WI38 (cell line): ENCODE data around the gene PAFAH1B1.
"Not testable (repeated sequence)": the region's sequence is repeated elsewhere in the genome, so short reads cannot be mapped to it uniquely, and the experiment has no call there.

Source experiments
- H3K4me3 ChIP-seq: 2 replicates; pipeline ENCODE4 v1.5.1; 2011; ENCODE audit warnings: low read depth, mild to moderate bottlenecking, control low read depth, low read length
- CTCF ChIP-seq: IDR thresholded peaks from 2 replicates; pipeline ENCODE4 v1.5.1; 2012; ENCODE audit warnings: low read depth, mild to moderate bottlenecking, control low read depth, low read length

The PAFAH1B1 gene

GRCh38 chr17:2647957-2648356 lies 54.5 kb downstream of the PAFAH1B1 start:
- no peak for TF ChIP-seq CTCF
- H3K4me3 ChIP-seq: no peak overlapping the region

GRCh38 chr17:2649191-2649590 lies 55.7 kb downstream of the PAFAH1B1 start:
- H3K4me3 ChIP-seq: no peak overlapping the region
- no peak for TF ChIP-seq CTCF

- not testable (repeated sequence) for H3K4me3 ChIP-seq
These were observed 59.5 kb downstream of the PAFAH1B1 start for GRCh38 chr17:2652911-2653310.

DNA sequence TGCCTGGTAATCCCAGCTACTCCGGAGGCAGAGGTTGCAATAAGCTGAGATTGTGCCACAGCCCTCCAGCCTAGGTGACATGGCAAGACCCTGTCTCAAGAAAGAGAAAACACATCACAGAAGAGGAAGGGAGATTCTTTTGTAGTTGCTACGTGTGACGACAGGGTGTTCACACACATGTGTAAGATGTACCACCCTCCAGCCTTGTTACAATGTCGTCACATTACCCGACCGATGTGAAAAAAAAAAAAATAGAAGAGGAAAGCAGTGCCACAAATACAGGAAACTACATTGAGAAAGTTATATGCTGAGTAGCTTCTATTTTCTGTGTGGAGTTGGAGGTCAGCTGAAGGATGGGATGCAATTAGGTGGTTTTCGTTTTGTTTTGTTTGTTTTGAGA lies 62.1 kb downstream of the PAFAH1B1 start:
- no peak for TF ChIP-seq CTCF
- no peak overlapping the region for H3K4me3 ChIP-seq

GRCh38 chr17:2656283-2656682 lies 62.8 kb downstream of the PAFAH1B1 start:
- H3K4me3 ChIP-seq: no peak overlapping the region
- no peak for TF ChIP-seq CTCF

GRCh38 chr17:2659337-2659736 lies 65.9 kb downstream of the PAFAH1B1 start:
- not testable (repeated sequence) for H3K4me3 ChIP-seq

- H3K4me3 ChIP-seq: not testable (repeated sequence)
These were observed 67.0 kb downstream of the PAFAH1B1 start for GRCh38 chr17:2660410-2660809.

DNA sequence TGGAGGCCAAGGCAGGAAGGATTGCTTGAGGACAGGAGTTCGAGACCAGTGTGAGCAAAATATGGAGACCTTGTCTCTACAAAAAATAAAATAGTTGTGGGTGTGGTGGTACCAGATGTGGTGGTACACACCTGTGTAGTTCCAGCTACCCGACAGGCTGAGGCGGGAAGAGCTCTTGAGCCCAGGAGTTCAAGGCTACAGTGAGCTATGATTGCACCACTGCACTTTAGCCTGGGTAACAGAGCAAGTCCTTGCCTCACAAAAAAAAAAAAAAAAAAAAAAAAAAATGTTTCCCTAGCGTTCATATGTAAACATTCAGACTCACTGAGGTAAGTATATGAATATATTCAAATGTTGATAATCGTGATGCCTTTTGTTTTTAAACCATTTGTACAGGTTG lies 78.6 kb downstream of the PAFAH1B1 start:
- no peak for TF ChIP-seq CTCF
- no peak overlapping the region for H3K4me3 ChIP-seq

DNA sequence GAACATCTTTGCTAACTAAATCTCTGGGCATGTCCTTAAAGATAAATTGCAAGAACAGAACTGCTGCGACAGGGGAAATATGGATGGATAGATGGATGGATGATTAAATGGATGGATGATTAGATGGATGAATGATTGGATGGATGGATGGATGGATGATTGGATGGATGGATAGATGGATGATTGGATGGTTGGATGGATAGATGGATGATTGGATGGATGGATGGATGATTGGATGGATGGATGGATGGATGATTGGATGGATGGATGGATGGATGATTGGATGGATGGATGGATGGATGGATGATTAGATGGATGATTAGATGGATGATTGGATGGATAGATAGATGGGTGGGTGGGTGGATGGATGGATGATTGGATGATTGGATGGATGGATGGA lies 85.8 kb downstream of the PAFAH1B1 start:
- not testable (repeated sequence) for H3K4me3 ChIP-seq

GRCh38 chr17:2680961-2681360 lies 87.5 kb downstream of the PAFAH1B1 start:
- TF ChIP-seq CTCF: no peak
- H3K4me3 ChIP-seq: no peak overlapping the region
